DMS 273 (cell line): ENCODE results near the gene TSC22D3.
"Not testable (repeated sequence)": the region's sequence is repeated elsewhere in the genome, so short reads cannot be mapped to it uniquely, and the experiment has no call there.

ENCODE experiments used
- DNase-seq: peaks from one replicate; lab custom pipeline; 2025; ENCODE audit not compliant: unreplicated experiment; lab: John Stamatoyannopoulos, UW

Gene TSC22D3

DNA sequence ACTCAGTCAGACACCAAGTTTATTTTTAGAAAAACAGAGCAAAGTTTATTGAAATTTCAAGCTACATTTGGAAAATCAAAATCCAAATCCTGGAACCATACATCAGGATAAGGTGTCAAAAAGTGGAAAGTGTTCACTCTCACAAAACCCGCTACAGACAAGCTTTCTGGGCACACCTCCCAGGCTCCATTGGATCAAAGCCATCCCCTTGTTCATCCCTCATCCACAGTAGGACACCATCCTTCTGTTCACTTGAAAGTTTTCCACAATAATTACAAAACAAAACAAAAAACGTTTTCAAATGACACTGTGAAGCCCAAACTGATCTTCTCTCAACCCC is 62.4 kb downstream of the TSC22D3 start:
- DNase-seq = no peak

DNA sequence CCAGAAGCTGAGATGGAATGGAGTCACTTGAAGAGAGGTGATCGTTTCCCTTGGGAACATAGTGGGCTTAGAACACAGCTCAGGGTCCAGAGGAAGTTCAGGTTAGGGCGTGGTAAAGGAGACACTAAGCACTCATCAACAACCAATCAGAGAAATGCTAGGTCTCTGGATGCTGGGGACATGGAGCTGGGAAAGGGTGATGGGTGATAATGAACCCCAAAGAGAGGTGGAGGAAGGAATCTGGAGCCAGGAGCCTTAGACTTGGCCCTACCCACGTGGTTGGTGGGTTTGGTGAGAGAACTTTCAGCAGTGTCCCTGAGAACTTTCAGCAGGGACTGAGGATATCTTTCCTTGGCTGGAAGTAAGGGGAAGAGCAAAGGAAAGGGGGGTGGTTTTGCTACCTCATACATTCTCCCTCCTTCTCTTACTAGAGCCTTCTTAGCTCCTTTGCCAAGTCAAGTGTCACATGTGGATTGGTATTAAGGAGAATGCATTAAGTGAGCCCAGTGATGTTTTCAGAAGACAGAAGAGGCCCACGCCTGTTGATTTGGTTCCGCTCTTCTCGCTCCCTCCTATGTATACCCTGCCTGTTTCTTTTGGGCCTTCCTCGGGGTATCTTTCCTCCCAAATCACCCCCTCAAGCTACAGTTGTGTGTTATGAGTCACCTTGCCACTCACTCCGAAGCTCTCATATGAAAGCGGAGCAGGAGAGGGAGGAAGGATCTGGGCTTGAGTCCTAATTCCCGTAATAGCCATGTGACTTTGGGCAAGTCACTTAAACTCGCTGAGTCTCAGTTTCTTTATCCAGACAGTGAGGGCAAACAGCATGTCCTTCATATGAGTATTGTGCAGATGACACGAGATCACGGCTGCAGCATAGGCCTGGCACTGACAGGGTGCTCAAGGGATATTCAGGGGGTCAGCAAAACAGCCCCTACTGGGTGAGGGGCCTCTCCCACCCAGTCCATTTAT is 63.1 kb downstream of the TSC22D3 start:
- no peak for DNase-seq

DNA sequence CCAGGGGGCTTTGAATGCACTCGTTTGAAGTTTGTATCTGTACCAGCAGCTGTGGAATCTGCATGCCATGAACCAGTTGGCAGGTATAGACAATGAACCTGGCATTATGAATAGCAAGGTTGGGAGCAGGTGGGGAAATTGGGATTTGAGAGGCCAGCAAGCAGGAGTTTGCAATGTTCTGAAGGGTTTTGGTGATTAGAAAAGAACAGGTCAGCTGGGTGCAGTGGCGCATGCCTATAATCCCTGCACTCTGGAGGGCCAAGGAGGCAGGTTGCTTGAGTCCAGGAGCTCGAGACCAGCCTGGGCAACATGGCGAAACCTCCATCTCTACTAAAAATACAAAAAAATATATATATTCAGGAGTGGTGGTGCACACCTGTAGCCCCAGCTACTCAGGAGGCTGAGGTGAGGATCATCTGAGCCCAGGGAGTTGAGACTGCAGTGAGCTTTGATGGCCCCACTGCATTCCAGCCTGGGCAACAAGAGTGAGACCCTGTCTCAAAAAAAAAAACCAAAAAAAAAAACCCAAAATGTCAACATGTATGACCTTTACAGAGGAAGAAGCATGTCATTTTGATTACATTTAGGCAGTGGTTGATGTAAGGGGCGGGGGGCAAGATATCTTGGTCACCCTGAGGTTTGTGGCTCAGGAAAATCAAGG is 63.9 kb downstream of the TSC22D3 start:
- DNase-seq = no peak

DNA sequence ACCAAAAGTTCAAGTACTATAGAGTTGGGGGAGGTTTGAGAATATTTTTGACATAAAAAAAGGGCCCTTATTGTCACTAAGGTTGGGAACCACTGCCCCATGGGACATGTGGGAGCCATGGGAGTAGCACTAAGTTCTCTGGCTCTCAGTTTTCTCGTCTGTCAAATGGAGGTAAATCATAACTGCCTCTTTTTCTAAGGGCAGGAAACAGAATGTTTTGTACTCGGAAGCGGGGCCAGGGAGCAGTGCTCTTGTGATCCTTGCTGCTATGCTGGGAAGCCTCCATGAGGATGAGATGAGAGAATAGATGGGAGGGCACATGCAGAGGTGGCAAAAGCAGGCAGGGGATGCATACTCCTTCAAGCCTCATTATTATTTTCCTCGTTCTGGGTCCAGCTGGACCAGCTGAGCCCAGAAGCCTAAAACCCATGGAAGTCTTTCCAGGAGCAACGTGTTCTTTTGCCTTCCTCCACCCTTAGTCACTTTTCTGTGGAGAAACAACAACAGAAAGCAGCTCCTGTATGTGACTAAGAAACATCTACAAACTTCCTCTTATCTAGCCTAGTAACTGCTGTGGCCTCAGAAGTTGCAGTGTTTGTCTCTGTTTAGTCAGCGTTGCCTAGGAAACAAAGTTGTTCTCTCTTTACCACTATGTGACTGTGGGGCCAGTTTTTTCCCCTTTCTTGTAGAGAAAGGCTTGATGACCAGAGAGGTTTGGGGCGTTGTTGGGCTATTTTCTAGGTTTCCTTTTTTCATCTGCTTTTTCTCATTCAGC is 64.8 kb downstream of the TSC22D3 start:
- peak; percentile 9 for DNase-seq

DNA sequence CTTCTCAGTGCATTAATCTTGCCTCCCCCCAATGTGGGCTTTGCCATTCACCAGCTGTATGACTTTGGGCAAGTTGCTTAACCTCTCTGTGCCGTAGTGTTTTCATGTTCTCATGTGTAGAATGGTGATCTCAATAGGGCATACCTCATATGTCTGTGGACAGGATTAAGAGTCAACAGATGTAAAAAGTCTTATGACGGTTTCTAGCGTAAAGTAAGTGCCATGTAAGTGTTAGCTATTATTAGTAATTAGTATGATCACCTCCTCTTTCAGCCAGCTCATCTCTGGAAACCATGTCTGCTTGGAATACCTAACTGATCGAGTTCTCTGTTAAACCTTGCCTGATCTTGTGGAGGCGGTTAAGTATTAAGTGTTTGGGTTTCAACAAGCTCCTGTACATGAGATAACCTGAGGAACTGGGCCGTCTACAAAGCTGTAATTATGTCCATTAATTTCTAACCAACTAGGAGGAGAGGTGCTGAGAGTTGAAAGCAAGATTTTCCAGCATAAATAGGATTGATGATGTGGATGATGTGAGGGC is 66.3 kb downstream of the TSC22D3 start:
- DNase-seq = no peak

DNA sequence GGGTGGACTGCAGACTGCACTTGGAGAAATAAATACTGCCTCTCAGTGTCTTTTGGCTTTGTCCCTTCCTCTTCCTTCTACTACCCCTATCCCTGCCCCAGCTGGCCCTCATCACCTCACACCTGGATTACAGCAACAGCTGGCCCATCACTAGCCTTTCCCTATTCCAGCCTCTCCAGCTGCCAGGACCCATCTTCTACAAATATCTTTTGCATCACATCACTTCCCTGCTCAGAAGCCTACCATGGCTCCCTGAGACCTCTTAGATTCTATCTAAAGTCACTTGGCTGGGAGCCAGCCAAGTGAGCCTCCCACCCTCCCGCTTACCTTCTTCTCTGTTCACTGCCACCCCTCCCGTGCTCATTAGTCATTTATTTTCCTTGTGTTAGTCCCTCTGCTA is 66.8 kb downstream of the TSC22D3 start:
- DNase-seq = no peak

DNA sequence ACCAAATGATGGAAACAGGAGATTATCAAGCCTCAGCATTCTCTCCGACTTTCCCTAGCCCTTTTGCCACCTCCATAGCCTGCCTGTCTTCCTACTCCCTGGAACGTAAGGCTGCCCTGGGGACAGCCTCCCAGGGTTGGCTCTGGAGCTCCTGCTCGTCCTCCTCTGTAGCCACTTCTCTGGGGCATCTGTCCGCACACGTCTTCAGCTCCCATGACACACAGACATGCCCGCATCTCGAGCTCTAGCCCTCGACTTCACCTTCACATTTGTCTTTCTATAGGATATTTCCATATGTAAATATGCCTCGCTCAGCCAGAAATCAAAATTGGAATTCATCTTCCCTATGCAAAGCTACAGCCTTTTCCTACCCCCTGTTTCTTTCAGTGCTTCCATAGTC is 67.7 kb downstream of the TSC22D3 start:
- DNase-seq = no peak

DNA sequence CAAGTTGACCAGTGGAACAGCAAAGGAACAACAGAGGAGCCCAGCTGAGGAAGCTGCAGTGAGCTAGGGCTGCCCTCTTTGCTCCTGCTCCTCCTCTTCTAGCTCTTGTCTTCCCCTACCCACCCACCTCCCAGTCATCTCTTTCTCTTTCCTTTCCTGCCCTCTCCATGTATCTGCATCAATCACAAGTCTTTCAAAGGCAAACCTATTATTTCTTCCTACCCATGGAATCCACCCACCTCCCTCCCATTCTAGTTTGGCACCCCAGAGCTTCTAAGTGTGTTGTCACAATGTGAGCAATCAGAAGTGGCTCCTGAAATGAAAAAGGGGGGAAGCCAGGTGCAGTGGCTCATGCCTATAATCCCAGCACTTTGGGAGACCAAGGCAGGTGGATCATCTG is 69.3 kb downstream of the TSC22D3 start:
- no peak for DNase-seq

DNA sequence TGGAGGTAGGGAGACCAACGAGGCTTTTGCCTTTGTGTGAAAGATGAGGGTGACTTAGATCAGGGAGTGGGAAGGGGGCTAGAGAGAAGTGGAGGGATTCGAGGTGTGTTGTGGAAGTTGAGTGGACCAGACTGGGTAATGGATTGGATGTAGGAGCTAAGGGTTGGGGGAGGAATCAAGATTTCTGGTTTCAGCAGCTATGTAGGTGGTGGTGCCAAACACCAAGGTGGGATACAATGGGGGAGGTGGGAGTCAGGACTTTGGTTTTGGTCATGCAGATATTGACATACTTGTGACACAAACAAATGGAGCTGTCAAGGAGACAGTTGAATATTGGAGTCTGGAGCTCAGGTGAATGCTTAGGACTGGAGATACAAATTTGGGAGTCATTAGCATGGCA is 71.0 kb downstream of the TSC22D3 start:
- DNase-seq = no peak

DNA sequence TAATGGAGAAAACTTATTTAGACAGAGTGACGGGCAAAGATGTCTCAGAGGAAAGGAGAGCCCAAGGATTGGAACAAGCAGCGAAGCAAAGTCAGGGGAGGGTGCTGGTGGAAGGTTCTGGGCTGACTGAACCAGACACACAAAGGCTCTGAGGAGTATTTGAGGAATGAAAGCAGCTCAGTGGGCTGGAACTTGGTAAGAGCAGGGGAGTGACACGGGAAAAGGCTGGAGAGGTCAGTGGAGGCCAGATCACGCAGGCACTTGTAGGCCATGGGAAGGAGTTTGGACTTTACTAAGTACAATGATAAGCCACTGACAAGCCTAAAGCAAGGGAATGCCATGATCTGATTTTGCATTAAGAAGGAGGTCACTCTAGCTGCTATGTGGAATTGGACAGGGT is 71.4 kb downstream of the TSC22D3 start:
- DNase-seq = no peak

DNA sequence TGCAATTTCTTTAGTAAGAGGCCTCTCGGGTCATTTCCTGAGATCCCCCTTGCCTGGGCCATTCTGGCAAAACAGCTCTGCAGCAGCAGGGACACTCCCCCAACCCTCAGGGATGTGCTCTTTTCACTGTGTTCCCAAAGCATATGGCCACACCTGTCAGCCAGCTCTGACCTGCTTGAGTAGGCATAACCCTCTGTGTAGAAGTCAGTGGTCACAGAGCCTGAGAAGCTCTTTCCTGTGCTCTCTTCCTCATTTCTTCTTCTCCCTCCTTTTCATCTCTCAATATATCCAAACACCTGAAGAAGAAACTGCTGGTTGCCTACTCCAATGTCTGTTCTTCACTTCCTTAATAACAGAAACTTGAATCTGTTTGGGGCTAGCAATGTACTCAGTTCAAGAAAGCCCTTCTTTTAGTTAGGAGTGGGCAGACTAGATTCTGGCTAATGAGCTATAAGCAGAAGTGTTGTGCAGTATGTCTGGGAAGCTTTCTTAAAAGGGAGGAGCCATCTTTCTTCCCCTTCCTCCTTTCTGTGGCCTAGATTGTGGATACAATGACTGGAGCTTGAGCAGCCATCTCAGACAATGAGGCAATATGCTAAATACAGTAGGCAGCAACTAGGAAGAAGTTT is 74.0 kb downstream of the TSC22D3 start:
- DNase-seq = no peak

DNA sequence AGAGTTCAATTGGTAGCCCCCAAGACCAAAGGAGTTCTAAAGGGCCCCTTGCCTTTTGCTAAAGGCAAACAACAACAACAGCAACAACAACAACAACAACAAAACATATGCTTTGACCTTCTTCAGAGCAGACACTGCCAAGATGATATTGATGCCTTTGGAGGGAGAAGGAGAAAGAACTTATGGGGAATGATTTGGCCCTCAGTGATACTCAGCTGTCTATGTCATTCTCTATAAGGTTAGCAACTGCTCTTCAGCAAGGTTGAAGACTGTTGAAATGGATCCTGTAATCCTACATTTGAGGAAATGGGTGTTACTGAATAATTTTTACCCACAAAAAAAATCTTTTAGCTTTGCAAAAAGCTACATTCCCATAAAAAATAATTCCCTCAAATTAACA is 74.8 kb downstream of the TSC22D3 start:
- no peak for DNase-seq

DNA sequence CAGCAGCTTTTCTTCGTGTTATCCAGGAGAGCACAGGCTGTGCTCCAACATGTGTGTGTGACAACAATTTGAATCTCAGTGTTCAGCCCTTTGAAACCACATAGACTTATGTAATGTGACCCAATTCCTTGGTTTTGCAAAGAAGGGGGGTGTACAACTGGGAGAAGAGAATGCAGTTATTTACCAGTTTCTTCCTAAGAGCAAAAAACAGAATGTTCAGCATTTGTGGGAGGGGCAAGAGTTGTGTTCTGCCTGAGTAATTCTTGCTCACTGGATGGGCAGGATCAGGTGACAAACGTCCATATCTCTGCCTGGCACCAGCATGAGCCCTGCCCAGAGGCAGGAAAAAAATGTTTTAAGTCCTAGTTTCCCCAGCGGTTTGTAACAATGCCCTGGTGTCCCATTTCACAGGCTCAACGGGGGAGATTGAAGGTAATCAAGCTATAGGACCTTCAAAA is 75.2 kb downstream of the TSC22D3 start:
- peak; percentile 22 for DNase-seq

DNA sequence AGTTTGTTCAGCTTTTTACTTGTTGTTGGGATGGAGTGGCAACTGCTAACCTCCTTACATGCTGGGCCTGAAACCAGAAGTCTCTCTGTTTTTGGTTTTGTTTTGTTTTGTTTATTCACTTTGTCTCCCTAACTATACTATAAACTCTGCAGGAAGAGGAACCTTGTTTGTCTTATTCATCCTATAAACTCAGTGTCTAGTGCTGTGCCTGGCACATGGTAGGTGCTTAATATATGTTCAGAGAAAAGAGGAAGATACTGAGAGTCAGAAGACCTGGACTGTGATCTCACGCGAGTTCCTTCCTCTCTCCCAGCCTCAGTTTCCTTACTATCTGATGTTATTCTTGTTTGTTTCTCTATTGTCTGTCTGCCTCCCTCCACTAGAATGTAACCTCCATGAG is 76.0 kb downstream of the TSC22D3 start:
- DNase-seq = no peak

DNA sequence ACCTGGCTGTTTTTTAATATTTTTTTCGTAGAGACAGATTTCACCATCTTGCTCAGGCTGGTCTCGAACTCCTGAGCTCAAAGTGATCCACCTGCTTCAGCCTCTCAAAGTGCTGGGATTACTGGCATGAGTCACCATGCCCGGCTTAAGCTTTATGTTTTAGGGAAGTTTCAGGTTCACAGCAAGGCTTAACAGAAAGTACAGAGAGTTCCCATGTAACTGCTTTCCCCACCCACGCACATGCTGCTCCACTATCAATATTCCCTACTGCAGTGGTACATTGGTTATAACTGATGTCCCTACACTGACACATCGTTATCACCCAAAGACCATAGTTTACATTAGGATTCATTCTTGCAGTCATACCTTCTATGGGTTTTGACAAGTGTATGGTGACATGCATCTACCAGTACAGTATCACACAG is 84.6 kb downstream of the TSC22D3 start:
- DNase-seq = no peak

DNA sequence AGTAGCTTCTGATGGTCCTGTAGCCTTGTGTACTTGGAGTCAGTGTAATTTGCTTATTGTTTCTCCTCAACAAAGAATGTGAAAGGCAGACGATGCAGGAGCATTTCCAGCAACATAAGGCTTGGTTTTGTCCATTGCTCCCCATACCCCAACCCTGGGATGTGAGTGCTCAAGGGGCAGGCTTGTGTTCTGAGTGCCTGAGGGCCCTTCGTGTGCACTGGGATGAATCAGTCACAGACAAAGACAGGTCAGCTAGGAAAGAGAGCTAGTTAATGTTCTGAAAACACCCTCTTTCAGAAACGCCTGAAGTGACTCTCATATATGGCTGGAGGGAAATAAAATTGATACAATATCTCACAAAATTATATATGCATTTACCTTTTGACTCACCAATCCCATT is 88.1 kb downstream of the TSC22D3 start:
- DNase-seq = no peak

DNA sequence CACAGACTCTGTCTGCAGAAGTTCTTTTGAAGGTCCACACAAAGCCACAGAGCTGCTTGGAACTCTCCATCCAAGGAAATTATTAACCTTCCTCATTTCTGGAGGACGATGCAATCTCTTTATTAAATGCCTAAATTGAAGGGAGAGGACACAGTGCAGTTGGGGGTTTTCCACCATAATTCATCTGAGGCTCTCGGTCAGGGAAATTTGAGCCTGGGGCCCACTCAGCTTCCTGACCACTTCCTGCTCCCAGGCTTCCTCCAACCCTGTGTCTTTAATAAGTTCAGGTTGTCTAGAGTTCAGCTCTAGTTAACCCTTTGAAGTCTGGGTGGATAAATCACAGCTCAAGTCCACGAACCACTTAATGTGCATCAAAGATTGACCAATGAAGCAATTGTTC is 88.8 kb downstream of the TSC22D3 start:
- no peak for DNase-seq

DNA sequence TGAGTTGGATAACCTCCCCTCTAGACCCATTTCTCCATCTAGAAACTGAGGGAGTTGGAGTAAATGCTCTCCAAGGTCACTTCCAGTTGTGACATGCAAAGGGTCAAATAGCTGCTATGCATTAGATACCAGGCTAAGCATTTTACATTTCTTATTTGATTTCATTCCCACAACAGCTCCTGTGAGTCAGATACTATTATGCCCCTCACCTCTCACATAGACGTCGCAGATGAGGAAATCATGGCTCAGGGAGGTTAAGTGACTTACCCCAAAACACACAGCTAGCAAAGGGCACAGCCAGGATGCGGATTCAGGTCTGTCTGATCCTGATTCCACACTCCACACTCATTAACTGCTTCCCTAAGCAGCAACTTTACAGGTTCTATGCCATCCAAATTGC is 89.6 kb downstream of the TSC22D3 start:
- DNase-seq = no peak

DNA sequence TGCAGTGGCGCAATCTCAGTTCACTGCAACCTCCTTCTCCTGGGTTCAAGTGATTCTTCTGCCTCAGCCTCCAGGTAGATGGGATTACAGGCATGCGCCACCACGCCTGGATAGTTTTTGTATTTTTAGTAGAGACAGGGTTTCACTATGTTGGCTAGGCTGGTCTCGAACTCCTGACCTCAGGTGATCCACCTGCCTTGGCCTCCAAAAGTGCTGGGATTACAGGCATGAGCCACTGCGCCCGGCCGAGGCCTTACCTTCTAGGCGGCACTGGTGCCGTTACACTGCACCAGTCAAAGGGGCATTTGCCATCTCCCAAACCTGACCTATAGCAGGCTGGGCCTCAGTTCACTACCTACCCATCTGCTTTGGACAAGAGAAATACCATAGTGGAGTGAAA is 90.0 kb downstream of the TSC22D3 start:
- not testable (repeated sequence) for DNase-seq

DNA sequence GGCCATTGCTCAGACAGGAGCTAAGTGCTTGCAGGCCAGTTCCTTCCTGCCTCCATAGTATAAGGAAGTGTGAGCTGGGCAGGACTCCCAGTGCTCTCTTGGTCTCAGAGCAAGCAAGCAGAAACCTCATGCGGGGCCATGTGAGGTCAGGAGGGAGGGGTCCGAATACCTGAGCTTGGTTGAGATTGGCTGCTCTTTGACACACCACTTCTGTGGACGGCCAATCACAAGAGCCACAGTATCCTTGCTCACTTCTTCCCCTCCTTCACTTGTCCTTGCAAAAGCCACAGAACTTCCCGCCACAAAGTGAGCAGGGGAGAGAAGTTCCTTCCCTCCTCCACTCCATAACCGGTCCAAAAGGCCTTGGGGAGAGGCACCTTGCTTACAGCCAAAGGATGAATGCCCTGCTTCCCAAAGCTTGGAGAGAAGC is 90.6 kb downstream of the TSC22D3 start:
- DNase-seq = peak; percentile 15

DNA sequence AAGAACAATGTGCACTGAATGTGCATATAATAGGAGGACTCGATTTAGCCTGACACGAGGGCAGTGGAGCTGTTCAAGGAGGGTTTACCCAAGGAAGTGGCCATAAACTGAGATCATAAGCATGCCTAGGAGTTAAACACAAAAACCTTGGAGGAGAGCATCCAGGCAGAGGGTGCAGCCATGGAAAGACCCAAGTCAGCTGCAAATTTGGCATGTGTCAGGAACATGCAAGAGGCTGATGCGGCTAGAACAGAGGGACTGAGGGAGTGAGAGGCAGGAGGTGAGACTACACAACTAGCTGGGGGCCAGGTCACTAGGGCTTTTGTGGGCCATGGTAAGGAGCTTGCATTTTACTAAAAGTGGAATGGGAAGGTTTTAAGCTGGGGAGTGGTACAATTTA is 91.7 kb downstream of the TSC22D3 start:
- no peak for DNase-seq
